Liver (tissue), 3 donors: ENCODE measurements around the gene GABBR2.

Source experiments
- ATF3 ChIP-seq: IDR thresholded peaks from 2 replicates; pipeline ENCODE4 v1.6.1; 2016; ENCODE audit warnings: antibody characterized with exemption
- CTCF ChIP-seq: fragments of 150-350 bp; IDR thresholded peaks from 2 replicates; pipeline ENCODE4 v1.5.1; 2017; ENCODE audit warnings: improper control_type of control experiment, low read depth, low read length; ENCODE audit not compliant: missing input control
- FOXA1 ChIP-seq: IDR thresholded peaks from 2 replicates; pipeline ENCODE4 v1.6.1; 2016; ENCODE audit warnings: antibody characterized with exemption
- JUND ChIP-seq, 2 donors: IDR thresholded peaks; 2 replicates each; pipeline ENCODE4 v1.6.1; 2016; ENCODE audit warnings: antibody characterized with exemption in 2 of 2
- MAX ChIP-seq: IDR thresholded peaks from 2 replicates; pipeline ENCODE4 v1.6.1; 2016; ENCODE audit warnings: antibody characterized with exemption
- NR2F2 ChIP-seq: IDR thresholded peaks from 2 replicates; pipeline ENCODE4 v1.6.1; 2016; ENCODE audit warnings: antibody characterized with exemption
- RAD21 ChIP-seq, 2 donors: IDR thresholded peaks; 2 replicates each; pipeline ENCODE4 v1.6.1; 2016; ENCODE audit warnings: antibody characterized with exemption in 2 of 2, mild to moderate bottlenecking in 2 of 2
- RXRA ChIP-seq, 2 donors: IDR thresholded peaks; 2 replicates each; pipeline ENCODE4 v1.6.1; 2017 to 2018; ENCODE audit warnings: antibody characterized with exemption in 2 of 2, mild to moderate bottlenecking in 1 of 2
- SP1 ChIP-seq: IDR thresholded peaks from 2 replicates; pipeline ENCODE4 v1.6.1; 2018; ENCODE audit warnings: antibody characterized with exemption, mild to moderate bottlenecking
- TAF1 ChIP-seq: conservative IDR thresholded peaks from 2 replicates; pipeline ENCODE4 v1.6.1; 2016; ENCODE audit warnings: antibody characterized with exemption, mild to moderate bottlenecking
- ZBTB33 ChIP-seq: IDR thresholded peaks from 2 replicates; pipeline ENCODE4 v1.6.1; 2016; ENCODE audit warnings: antibody characterized with exemption
- donor health status: healthy.
- donor health status: healthy.

GRCh38 chr9:98260635-98261034, 448.1 kb downstream of the GABBR2 start:
- TF ChIP-seq CTCF, result no peak
- no peak for TF ChIP-seq RXRA (IDR thresholded peaks at IDR 0.05)
- no peak for TF ChIP-seq MAX
- TF ChIP-seq RAD21 (IDR thresholded peaks at IDR 0.05), result no peak
- TF ChIP-seq ATF3, result no peak
- no peak for TF ChIP-seq JUND (IDR thresholded peaks at IDR 0.05)
- no peak for TF ChIP-seq ZBTB33
- TF ChIP-seq SP1, result no peak
- TF ChIP-seq TAF1, result no peak
- TF ChIP-seq FOXA1, result no peak
- no peak for TF ChIP-seq NR2F2
